Measurements from ENCODE around the gene PTTG2. TPM values are rescaled to one million over a fixed set of nuclear protein-coding genes. Genes with fewer than 3 reads are reported as not detected.

PTTG2 gene
- total RNA-seq, 6 donors from 2014 or later = 0.43 to 22.0 (median 0.85) TPM; not detected in 2

GRCh38 chr4:37976507-37976906 lies 16.3 kb downstream of the PTTG2 start:
- Histone ChIP-seq H3K27me3 (no peaks in the 10 kb centered on the region), H3K27ac (peak overlapping the region; percentile 74 to 98 (median 90)), H3K36me3 (no peaks in the 10 kb centered on the region), H3K9me3 (no peaks in the 10 kb centered on the region), H3K4me3 (peak overlapping the region in 3 of 4 donors; percentile 75 to 90 (median 78)), H3K4me1 (peaks cover 5 to 22% (median 15%) of the 10 kb centered on the region in 4 donors)
- no peak for TF ChIP-seq POLR2A (IDR thresholded peaks at IDR 0.05)
- no peak for TF ChIP-seq EP300 (IDR thresholded peaks at IDR 0.05)
- ATAC-seq (ENCODE audit: low FRiP score in 2 of 2) (no peak), DNase-seq (no peak)
- WGBS, 2 donors = 43 to 50% methylated on average over 3 of the region's 3 CpGs

GRCh38 chr4:37976991-37977470 lies 16.8 kb downstream of the PTTG2 start:
- 0 to 1% methylated on average over 4 to 17 of the region's 50 CpGs for WGBS, 2 donors

GRCh38 chr4:37977471-37978247 lies 17.5 kb downstream of the PTTG2 start:
- Histone ChIP-seq H3K4me3 (peak overlapping the region; percentile 75 to 90 (median 78)), H3K27me3 (no peaks in the 10 kb centered on the region), H3K27ac (peak overlapping the region; percentile 93 to 98 (median 95)), H3K36me3 (no peaks in the 10 kb centered on the region), H3K4me1 (peaks cover 13 to 34% (median 23%) of the 10 kb centered on the region in 4 donors), H3K9me3 (no peaks in the 10 kb centered on the region)
- peak; percentile 85 to 93 for DNase-seq
- ATAC-seq (ENCODE audit: low FRiP score in 2 of 2) = peak; percentile 89 to 93
- TF ChIP-seq EP300 (IDR thresholded peaks at IDR 0.05) = no peak
- peak; percentile 17 to 28 for TF ChIP-seq POLR2AphosphoS5 (IDR thresholded peaks at IDR 0.05)
- peak; percentile 57 to 80 (median 71) for TF ChIP-seq CTCF (IDR thresholded peaks at IDR 0.05)
- TF ChIP-seq POLR2A (IDR thresholded peaks at IDR 0.05) = peak in 2 of 4 donors; percentile 40 to 53
- 0 to 1% methylated on average over 6 to 51 of the region's 74 CpGs for WGBS, 2 donors

More at GRCh38 chr4:37976991-37977470, 16.8 kb downstream of the PTTG2 start:
- Histone ChIP-seq H3K27ac (peak overlapping the region; percentile 93 to 98 (median 95)), H3K4me1 (peaks cover 10 to 27% (median 18%) of the 10 kb centered on the region in 4 donors), H3K27me3 (no peaks in the 10 kb centered on the region), H3K4me3 (peak overlapping the region in 3 of 4 donors; percentile 75 to 90 (median 78)), H3K9me3 (no peaks in the 10 kb centered on the region), H3K36me3 (no peaks in the 10 kb centered on the region)
- peak in 1 of 4 donors; percentile 4 for TF ChIP-seq EP300 (IDR thresholded peaks at IDR 0.05)
- TF ChIP-seq POLR2A (IDR thresholded peaks at IDR 0.05) = no peak
- no peak for TF ChIP-seq CTCF (IDR thresholded peaks at IDR 0.05)
- peak in 1 of 2 donors; percentile 52 for TF ChIP-seq POLR2AphosphoS5 (IDR thresholded peaks at IDR 0.05)
- ATAC-seq (ENCODE audit: low FRiP score in 2 of 2) (peak; percentile 87 to 95), DNase-seq (peak; percentile 88 to 97)

- H3K9me3 ChIP-seq = no peaks in the 10 kb centered on the region
- H3K4me3 ChIP-seq = peak overlapping the region; percentile 75 to 90 (median 78)
- TF ChIP-seq EP300 (IDR thresholded peaks at IDR 0.05) = no peak
- no peak for TF ChIP-seq POLR2AphosphoS5 (IDR thresholded peaks at IDR 0.05)
- TF ChIP-seq POLR2A (IDR thresholded peaks at IDR 0.05) = no peak
- no peak for TF ChIP-seq CTCF (IDR thresholded peaks at IDR 0.05)
- peak in 1 of 2 donors; percentile 15 for ATAC-seq (ENCODE audit: low FRiP score in 2 of 2)
- H3K4me1 ChIP-seq = peaks cover 15 to 35% (median 25%) of the 10 kb centered on the region in 4 donors
- no peaks in the 10 kb centered on the region for H3K36me3 ChIP-seq
- WGBS, 2 donors = 32 to 35% methylated on average over 11 of the region's 11 CpGs
- peak overlapping the region; percentile 93 to 98 (median 95) for H3K27ac ChIP-seq
- DNase-seq = peak in 1 of 2 donors; percentile 55
- no peaks in the 10 kb centered on the region for H3K27me3 ChIP-seq
These were observed 18.2 kb downstream of the PTTG2 start for GRCh38 chr4:37978248-37978924.

GRCh38 chr4:37980246-37980645 lies 20.0 kb downstream of the PTTG2 start:
- TF ChIP-seq POLR2A (IDR thresholded peaks at IDR 0.05) (no peak), CTCF (IDR thresholded peaks at IDR 0.05) (no peak), EP300 (IDR thresholded peaks at IDR 0.05) (no peak), POLR2AphosphoS5 (IDR thresholded peaks at IDR 0.05) (no peak)
- Histone ChIP-seq H3K27ac (no peak overlapping the region), H3K4me1 (peaks cover 15 to 35% (median 25%) of the 10 kb centered on the region in 4 donors), H3K4me3 (peak overlapping the region in 1 of 4 donors; percentile 75), H3K9me3 (no peaks in the 10 kb centered on the region), H3K27me3 (no peaks in the 10 kb centered on the region), H3K36me3 (no peaks in the 10 kb centered on the region)
- no peak for DNase-seq
- ATAC-seq (ENCODE audit: low FRiP score in 2 of 2) = no peak
- WGBS, 2 donors = 89 to 92% methylated on average over 1 of the region's 1 CpG

Measured in upper lobe of left lung (tissue), 6 donors.